T follicular helper cell (primary cell): Measurements from ENCODE around the gene CCNK.

Source experiments
- DNase-seq: peaks from one replicate; pipeline ENCODE4 v3.0.0-alpha.2; 2020; ENCODE audit warnings: low read depth

The CCNK gene

DNA sequence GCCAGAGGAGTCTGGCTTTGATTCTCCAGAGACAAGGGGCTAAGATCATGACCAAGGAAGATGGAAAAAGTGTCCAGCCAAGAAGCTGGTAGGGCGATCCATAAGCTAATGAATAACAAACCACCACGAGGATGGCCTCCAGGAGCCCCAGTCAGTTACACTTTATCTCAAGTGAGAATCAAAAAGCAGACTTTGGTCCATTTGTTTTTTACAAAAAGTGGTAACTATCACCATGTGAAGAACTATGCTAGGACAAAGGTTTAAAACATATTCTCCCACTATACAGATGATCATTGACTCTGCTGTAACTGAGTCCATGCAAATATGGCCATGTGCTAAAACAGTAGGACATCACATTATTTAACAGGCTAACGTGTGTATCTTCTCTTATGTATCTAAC lies 14.5 kb upstream of the CCNK start:
- DNase-seq, result no peak

DNA sequence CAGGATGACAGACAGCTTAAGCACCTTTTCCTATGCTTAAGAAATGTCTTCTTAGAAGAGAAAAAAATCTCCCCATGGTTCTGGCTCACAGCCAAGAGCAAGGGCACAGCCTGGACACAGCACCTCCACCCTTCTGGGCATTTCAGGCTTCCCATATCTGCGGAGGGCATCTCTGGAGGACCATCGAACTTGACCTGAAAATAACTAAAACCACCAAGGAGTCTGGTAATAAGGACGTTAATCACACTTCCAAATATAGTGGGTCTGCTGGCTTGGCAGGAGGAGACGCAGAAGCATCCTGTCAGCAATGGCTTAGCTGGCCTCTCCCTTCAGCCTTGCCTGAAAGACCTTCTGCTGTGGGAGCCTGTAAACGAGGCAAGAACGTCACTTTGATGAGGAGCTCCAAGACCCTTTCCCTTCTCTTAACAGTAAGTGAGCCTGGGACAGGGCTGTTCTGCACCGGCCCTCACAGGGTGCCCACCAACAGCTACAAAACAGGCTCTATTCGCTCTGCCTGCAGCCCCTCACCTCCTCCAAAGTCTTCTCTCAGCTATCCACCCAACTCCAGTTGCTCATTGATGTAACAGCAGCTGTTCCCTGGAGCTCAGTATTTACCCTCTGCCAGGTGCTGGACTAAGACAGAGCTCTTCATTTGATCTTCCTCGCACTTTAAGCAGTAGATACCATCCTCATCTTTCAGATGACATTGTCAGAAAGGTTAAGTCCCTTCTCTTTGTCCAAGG lies 13.7 kb upstream of the CCNK start:
- DNase-seq, result no peak

DNA sequence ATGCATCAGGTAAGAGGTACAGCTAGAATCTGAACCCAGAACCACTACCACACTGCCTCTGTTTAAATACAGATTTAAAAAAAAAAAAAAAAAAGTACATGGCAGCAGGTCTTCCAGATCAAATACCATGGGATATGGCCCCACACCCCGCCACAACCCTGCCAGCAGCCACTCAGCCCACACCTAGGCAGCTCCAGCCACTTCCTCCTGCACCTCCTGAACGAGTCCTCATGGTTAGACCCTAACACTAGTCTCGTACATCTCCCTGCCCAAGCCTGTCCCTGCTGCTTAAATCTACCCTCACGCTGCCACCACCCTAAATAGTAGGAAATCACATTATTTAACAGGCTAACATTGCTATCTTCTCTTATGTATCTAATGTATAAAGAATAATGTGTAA lies 13.1 kb upstream of the CCNK start:
- no peak for DNase-seq

DNA sequence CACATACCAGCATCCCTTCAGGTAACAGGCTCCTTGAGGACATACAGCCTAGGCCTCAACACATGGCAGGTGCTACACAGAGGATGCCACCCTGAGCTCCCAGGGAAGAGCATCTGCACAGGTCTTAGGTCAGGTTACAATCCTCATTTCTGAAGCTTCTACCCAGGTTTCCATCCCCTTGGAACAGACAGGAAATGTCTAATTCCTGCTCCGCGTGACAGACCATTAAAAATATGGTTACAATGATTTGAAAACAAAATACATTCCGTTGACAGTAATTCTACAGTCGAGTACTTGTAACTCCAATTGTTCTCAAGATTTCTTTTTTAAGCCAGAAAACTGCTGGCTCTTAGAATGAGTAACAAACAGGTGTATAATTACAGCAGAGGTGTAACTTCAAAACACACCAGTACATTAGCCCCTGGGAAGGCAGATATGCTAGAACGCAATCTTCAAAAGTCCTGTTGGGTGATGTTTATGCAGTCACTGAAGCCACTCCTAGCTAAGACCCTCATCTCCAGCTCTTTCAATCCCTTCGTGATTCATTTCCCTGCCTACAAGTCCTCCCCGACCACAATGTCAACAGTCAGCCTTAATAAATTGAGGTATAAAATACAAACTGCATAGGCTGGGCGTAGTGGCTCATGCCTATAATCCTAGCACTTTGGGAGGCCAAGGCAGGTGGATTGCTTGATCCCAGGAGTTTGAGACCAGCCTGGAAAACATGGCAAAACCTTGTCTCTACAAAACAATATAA lies 12.2 kb upstream of the CCNK start:
- DNase-seq, result no peak

DNA sequence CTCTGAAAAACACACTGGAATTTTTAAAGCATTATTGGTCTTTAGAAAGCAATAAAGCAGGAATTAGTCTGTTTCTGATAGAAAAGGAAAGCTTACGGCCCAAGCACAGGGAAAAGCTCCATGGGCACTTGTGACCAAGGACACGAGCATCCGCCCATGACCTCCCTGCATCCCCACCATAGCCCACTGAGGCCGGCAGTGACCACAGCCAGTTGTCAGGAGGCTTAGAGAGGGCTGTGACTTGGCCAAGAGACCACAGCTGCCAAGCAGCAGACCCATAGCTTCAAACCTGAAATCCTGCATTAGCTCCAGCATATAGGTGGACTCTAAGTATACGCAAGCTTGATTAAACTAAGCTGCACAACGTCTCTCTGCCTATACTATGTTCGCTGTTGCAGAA lies 9.5 kb upstream of the CCNK start:
- DNase-seq, result no peak

DNA sequence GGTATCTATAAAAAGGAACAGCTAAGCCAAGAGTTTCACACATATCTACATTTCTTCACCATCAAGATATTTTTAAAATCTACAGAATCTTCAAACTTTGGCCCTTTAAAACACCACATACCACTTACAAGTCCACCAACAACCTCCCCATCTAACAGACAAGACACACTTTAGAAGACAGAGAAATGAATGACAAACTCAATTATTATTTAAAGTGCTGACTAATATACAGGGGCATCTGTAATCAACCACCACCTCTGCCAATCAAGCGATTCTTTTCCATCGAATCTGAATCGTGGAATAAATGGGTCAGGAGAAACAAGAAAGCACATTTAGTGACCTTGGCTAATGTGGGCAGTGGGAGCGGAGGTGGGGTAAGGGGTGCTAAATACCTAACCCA lies 8.3 kb upstream of the CCNK start:
- DNase-seq, result no peak

DNA sequence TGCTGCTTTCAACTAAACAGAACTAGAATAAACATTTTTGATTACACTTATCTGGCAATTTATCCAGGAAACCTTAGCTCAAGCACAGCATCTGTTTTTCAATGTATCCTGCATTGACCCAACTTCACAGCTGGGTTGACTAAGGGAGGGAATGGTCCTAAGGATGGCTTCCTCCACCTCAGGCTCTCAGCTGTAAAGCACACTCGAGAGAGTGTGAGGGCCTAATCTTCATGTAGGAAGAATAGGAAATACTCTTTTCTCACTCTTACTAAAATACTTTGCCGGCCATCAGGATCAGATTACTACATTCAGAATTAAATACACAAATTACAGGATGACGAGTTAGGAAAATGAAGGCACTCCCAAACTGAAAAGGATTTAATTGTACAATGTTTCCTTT lies 7.8 kb upstream of the CCNK start:
- DNase-seq, result no peak

DNA sequence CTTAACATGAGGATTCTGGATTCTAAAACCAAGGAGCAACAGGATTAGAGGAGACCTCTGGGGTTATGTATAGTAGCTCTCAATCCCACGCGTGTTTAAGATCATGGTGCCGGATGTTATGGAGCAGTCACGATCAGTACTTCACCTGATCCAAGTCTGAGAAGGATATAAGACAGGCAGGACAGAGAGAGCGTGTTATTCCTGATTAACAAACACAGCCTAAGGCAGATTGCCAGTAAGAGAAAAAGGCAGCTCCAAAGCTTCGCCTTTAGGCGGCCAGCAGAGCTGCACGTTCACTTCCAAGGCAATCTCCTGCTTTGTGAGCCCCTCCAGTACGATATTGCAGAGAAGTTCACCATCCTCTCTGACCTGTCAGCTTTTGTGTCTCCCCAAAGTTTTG lies 6.0 kb upstream of the CCNK start:
- DNase-seq, result no peak

DNA sequence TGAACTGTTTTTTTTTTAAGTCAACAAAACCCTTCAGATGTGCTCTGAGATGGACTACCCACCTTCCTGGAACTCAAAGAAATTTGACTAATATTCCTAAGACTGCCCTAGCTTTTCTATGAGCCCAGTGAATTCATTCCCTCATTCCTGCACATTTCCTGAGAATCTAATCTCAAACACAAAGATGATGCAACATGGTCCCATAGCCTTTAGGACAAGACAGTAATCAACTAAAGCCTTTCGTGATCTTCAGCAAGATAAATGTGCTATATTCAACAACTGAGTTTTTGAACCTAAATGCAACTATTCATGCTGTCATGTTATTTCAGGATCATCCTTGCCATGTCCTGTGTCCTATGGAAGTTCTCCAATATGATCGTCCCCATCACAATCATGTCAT lies 5.5 kb upstream of the CCNK start:
- DNase-seq, result no peak

DNA sequence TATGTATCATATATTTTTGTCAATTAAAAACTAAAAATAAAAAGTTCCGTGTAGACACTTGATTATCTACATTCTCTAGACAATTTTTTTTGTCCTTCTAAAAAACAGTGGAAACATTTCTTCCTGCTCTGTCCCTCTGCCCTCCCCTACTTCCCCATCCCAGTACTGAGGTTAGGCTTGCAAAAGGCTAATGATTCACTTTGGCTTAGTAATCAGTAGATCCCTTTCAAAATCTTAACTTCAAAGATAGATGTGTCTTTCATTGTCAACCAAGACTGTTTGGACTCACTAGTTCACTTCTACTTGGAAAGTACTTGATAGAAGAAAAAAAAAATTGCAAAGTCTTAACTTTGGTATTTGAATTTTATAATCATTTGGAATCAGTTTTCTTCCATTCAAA lies 4.3 kb upstream of the CCNK start:
- DNase-seq, result no peak

DNA sequence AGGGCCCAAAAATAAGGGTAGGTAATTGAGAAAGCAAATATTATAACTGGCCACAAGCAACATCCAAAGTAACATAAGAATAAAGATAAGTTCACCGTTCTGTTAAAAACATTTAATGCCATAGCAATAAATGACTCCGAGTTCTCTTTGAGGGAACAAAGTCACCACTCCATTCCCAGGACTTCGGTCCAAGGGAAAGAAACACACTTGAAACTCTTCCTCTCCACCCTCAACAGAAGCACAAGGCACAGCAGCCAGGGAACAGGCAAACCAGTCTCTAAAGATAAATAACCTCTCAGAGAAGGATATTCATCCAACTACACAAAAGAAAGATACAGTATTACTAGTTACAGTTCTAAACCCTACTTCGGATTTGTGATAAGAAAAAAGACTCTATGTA lies 3.1 kb upstream of the CCNK start:
- DNase-seq, result no peak

DNA sequence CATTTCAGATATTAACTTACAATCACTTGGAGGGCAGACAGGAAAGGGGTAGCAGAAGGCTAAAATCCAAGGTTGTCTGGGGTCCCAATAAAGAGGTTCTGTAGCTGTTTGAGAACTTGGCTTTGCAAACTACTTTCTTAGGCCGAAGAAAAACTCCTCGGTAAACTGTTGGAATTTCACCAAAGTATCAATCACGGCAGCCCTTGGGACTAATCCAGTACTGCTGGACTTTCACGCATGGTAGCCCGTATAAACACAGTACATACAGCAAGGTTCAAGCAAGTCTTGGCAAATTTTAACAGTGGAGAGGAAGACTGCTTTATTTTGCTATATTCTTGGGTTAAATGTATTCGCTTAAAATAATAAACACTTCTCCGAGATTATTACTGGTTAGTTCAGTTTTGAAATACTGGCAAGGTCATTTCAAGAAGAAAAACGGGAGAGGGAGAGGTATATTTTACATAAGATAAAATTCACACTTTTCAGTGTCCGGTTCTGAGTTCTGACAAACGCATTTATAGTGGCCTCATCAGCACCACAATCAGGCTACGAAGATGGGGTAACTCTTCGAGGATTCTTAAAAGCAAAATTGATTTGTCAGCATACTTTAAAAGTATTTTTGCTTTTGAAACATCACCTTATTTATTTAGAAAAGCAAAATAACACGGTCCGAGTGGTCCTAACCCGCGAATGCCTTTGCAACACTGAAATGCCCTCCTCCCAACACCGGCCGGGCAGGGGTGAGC lies 1.9 kb upstream of the CCNK start:
- DNase-seq, result no peak

DNA sequence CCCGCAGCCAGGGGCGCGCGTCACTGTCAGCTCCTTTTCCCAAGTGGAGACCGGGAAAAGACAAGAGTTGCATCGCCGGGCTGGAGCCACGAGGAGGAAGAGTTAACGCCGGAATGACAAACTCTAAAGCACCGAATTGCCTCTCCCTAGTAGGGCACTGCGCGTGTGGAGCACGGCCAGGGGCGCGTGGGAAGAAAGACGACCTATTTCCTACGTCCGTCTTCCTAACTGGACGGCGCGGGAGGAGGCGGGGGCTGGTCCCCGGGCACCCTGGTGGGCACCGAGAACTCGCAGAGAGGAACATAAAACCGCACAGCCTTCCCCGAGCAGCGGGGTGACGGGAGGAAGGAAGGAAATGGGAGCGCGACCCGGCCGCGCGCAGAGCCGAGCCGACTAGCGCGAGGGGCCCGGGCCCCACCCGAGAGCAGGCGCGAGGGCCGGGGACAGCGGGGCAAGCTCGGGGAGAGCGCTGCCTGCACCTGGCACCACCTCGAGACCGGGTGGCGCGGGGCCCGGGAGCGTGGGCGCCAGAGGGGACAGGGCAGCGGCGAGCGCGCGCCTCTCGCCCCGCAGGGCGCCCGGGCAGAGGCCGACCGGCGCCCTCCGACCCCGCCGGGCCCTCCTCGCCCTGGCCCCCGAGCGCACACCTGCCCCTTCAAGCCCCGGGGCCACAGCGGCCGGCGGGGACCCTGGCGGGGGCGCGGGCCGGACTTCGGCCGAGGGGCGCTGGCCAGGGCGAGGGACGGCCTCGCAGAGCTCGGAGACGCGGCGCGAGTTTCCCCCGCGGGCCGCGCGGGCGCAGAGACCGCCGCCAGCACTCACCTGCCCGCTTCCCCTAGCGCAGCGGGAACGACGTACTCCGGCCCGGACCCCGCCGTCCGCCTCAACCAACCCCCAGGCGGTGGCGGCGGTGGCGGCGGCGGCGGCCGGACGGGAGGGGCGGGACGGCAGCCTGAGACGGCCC lies 1.0 kb upstream of the CCNK start, which contains the start of gene SETD3:
Gene SETD3 (minus strand): TSS at position 954 of the 964 bp plus-strand sequence. CDS start 15,054 bp downstream, outside the sequence.
- DNase-seq, result peak; percentile 18

DNA sequence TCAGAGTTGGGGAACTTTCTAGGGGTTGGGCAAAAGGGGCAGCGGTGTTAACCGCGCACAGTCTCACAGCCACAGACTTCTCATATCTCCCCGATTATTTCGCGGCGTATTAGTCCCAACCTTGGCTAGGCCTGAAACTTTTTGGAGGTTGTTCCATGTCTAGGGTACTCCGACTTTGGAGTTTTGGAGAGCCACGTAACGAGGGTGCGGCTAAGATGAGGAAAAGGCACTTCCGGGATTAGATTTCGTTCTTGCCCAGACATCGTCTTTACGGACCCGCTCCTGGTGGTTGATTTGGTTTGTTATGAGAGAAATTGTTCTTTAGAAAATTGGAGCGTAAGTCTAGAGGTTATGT lies 513 bp downstream of the CCNK start:
- DNase-seq, result peak; percentile 4

DNA sequence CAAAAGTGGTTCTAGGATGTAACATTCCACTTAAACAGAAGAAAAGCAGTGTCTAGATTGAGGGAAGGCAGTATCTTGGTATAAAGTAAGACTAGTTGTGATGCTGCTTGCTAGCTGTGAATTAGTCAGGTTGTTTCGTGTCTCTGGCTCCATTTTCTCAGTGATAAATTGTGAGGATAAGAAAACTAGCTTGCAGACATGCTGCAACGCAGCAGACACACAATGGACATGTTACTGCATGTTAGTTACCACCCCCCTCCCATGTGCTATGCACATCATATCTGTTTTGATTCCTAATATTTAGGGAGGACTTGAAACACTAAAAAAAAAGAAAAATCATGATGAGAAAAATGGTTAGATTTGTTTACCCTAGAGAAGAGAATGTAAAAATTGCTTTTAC lies 2.9 kb downstream of the CCNK start:
- DNase-seq, result no peak

DNA sequence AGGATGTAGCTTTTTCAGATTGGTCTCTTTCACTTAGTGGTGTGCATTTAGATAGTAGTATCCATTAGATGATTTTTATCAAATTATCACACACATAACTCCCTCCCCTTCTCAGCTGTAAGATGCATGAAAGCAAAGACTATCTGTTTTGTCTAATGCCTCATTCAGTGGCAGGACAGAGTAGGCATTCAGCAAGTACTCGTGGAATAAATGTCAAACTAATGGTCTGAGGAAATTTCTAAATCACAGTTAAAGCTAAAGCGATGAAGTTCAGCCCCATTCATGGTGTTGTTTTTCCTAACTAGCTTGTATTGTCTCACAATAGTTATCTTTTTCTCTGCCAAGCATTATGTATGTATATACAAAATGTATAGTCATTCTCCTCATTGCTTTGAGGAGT lies 16.1 kb downstream of the CCNK start:
- no peak for DNase-seq

DNA sequence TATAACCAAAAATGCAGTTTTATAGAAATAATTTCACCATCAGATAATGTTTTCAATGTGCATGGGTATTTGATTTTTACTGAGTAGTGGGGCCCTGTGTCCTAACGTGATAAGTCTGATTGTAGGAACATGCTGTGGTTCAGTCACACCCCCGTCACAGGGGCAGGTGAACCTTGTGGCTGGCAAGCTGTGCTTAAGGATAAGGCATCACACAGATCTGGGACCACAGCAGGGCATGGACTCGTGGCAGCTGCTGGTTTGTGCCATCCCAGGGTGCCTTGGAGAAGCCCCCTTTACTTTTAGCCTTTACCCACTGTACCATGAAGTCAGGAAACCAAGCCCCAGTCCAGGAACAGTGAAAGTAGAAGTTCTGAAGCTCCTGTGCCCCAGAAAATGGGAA lies 16.7 kb downstream of the CCNK start:
- DNase-seq, result no peak

DNA sequence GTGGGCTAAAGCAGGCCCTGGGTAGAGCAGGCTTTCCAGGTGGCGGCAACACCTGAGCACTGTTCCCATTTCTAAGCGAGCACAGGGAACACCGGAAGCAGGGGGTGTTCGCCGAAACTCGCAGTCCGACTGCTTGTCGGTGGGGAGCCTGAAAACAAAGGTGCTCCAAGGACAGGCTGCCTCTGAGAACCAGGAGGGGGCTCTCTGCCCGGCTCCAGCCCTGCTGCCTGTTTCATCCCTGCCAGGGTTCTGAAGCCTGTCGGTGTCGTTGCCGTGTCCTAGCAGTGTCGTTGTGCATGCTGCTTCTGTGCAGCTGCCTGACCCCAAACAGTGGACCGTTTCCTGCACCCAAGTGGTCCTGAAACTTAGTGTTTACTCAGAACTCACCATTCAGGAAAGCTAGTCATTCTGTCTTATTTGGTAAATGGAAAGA lies 21.8 kb downstream of the CCNK start:
- DNase-seq, result no peak

DNA sequence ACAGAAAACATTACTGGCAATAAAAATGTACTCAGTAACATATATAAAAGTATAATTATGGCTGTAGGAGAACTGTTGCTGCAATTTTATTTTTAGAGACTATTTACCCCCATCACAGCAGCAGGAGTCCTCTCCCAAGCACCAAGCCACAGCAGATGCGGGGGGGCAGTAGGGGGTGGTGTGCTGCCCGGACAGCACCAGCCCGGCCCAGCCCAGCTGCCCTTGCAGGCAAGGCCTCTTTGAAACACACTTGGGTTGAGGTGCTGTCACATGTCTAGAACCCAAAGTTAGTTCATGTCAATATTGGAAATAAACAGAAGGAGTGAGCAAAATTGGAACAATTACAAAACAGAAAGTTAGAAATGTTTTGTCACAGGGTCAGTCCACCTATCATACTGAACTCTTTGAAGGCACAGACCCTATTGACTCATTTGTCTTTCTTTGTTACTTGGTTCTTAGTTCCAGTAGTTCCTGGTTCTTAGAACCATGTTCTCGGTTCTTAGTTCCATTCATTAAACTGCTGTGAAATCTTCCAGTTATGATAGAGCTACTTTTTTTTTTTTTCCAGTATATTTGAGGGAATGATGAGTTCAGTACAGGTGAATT lies 22.7 kb downstream of the CCNK start:
- DNase-seq, result no peak

DNA sequence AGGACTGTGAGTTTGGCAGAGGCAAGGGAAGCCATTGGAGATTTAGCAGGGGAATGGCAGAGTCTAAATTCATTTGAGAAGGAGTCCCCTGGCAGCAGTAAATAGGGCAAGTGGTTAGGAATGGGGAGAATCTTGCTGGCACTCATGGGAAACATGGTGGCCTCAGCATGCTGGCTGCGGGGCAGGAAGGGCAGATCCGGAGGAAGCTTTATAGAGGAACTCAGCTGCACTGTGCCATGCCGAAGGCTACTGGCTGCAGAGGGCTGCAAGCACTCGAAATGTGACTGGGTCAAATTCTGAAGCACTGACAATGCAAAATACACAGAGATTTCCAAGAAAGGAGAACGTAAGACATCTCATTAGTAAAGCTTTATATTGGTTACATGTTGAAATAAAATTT lies 23.9 kb downstream of the CCNK start:
- no peak for DNase-seq

DNA sequence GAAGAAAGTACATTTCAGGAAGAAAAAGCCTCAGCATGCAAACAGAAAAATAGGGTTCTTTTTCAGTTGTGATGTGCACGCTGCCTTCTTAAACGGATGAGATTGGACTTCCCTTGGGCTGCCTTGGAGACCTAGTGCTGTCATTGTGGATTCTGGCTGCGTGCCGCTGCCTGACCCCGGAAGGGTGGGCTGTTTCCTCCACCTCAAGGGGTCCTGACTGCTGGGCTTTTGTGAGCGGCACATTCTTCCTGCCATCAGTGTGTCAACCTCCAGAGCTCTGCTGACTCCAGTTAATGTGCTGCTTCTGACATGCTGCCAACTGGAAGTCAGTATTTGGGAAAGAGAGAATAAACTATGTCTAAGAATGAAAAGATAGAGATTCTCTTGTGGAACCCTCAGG lies 25.1 kb downstream of the CCNK start:
- DNase-seq, result no peak
